Panc1 (cell line): ENCODE measurements around the gene WDR11. TPM values are rescaled to one million over a fixed set of nuclear protein-coding genes. Genes with fewer than 3 reads are reported as not detected.

Experiments
- ATAC-seq: fragments of 200-7000 bp; cut with Tn5 transposase; 2 replicates; pipeline ENCODE4 v1.9.1; 2020; ENCODE audit warnings: mild to moderate bottlenecking, moderate library complexity
- BruUV-seq: library from RNA; stranded (reverse); fragments of 400-500 nt; replicated peaks from 2 replicates; lab custom pipeline; 2021; lab: Mats Ljungman, UMichigan
- CTCF ChIA-PET: fragments of 300-600 bp; sonication (Branson Sonifier 250); formaldehyde crosslinking; loops from one replicate; lab custom pipeline; 2022; ENCODE audit warnings: antibody characterized with exemption; lab: Charles Lee
- POLR2A ChIA-PET: fragments of 300-600 bp; sonication (Branson Sonifier 250); formaldehyde crosslinking; loops from one replicate; lab custom pipeline; 2022; ENCODE audit warnings: antibody characterized with exemption; lab: Charles Lee
- DNase-seq: peaks from one replicate; pipeline ENCODE4 v3.0.0-alpha.2; 2010; ENCODE audit warnings: low read depth, low spot score
- H3K27ac ChIP-seq: 2 replicates; pipeline ENCODE4 v1.5.1; 2011; ENCODE audit warnings: mild to moderate bottlenecking, low read length, inconsistent platforms
- H3K27me3 ChIP-seq: fragments of 200-500 bp; sonication (Bioruptor generic); 2 replicates; pipeline ENCODE4 v1.6.0; 2014; ENCODE audit warnings: low read length, inconsistent platforms; ENCODE audit not compliant: control insufficient read depth, insufficient read depth
- H3K36me3 ChIP-seq: fragments of 200-500 bp; sonication (Bioruptor generic); 2 replicates; pipeline ENCODE4 v1.5.1; 2014; ENCODE audit warnings: inconsistent platforms, mild to moderate bottlenecking, low read length, moderate library complexity; ENCODE audit not compliant: control insufficient read depth, insufficient read depth
- H3K4me1 ChIP-seq: 2 replicates; pipeline ENCODE4 v1.5.1; 2011; ENCODE audit warnings: inconsistent platforms, mild to moderate bottlenecking, low read length, moderate library complexity; ENCODE audit not compliant: control insufficient read depth, insufficient read depth
- H3K4me3 ChIP-seq, 2 experiments: 2 replicates each; pipeline ENCODE4 v1.5.1; 2011 to 2012; ENCODE audit warnings: low read depth in 2 of 2, low read length in 2 of 2, mild to moderate bottlenecking in 2 of 2, inconsistent platforms in 1 of 2, moderate library complexity in 1 of 2
- H3K9me3 ChIP-seq: fragments of 200-500 bp; sonication (Bioruptor generic); 2 replicates; pipeline ENCODE4 v1.5.1; 2014; ENCODE audit warnings: low read depth, mild to moderate bottlenecking, inconsistent platforms, low read length, moderate library complexity; ENCODE audit not compliant: control insufficient read depth, insufficient read depth
- POLR2AphosphoS5 ChIP-seq: IDR thresholded peaks from 2 replicates; pipeline ENCODE4 v1.6.1; 2012; ENCODE audit warnings: mild to moderate bottlenecking, low read depth, low read length, moderate library complexity
- SIN3A ChIP-seq: IDR thresholded peaks from 2 replicates; pipeline ENCODE4 v1.6.1; 2012; ENCODE audit warnings: low read depth, mild to moderate bottlenecking, low read length, moderate library complexity, borderline replicate concordance; ENCODE audit not compliant: insufficient read depth
- TCF7L2 ChIP-seq: IDR thresholded peaks from 2 replicates; pipeline ENCODE4 v1.6.1; 2011; ENCODE audit warnings: mild to moderate bottlenecking, low read depth, low read length, inconsistent platforms
- in situ Hi-C: cut with HindIII; loops from 2 replicates; pipeline ENCODE4 v1.10.0; 2016; ENCODE audit warnings: low sequenced_read_pairs, low pct_unique_long_range_greater_than_20kb
- intact Hi-C: fragments of 100-400 bp; cut with micrococcal nuclease; formaldehyde crosslinking; loops from one replicate; pipeline ENCODE4 v1.10.0; 2022; ENCODE audit not compliant: unreplicated experiment
- total RNA-seq: library from RNA; stranded (reverse); gene quantifications from one replicate; pipeline ENCODE4 v1.2.1, GENCODE V29; 2021; ENCODE audit not compliant: unreplicated experiment
- TF ChIP-seq, protein P1 (sequence below): fragments of 450-650 bp; IDR thresholded peaks from 2 replicates; pipeline ENCODE4 v1.5.1; 2017; ENCODE audit warnings: mild to moderate bottlenecking
- TF ChIP-seq, protein P2 (sequence below), 2 experiments: IDR thresholded peaks; 2 replicates each; pipeline ENCODE4 v1.6.1; 2011 to 2012; ENCODE audit warnings: low read depth in 2 of 2, control low read depth in 1 of 2, low read length in 1 of 2, mild to moderate bottlenecking in 1 of 2, moderate library complexity in 1 of 2; ENCODE audit not compliant: insufficient read depth in 1 of 2

Gene WDR11
- total RNA-seq, 1 experiment from 2014 or later, result 59.3 TPM

DNA sequence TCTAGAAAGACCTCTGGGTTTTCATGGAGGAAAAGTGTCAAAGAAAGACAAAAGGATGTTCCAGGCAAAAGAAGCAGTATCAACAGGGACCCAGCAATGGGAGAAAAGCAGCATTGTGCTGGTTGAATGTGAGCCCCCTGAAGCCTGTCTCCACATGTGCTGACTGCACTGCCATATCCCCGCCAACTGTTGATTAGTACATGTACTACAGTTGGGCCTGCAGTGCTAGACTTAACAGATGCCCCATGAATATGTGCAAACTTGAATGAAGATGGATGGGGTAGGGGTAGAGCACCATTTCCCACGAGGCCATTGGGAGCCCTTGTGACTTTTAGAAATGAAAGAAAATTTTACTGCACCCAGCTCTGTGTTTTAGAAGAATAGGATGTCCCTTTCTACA, 15.6 kb upstream of the WDR11 start:
- no TSS peak for BruUV-seq
- no peaks in the 10 kb centered on the region for H3K4me1 ChIP-seq
- H3K27ac ChIP-seq, result no peak overlapping the region
- ATAC-seq (no peak), DNase-seq (no peak)
- ChIA-PET POLR2A (no interaction called here), CTCF (no interaction called here)
- peaks cover 6% of the 10 kb centered on the region; the same call in 1 of the 2 replicates for H3K27me3 ChIP-seq
- intact Hi-C loops (no loop called here), in situ Hi-C loops (no loop called here)
- no peaks in the 10 kb centered on the region for H3K36me3 ChIP-seq
- TF ChIP-seq, protein P1, sequence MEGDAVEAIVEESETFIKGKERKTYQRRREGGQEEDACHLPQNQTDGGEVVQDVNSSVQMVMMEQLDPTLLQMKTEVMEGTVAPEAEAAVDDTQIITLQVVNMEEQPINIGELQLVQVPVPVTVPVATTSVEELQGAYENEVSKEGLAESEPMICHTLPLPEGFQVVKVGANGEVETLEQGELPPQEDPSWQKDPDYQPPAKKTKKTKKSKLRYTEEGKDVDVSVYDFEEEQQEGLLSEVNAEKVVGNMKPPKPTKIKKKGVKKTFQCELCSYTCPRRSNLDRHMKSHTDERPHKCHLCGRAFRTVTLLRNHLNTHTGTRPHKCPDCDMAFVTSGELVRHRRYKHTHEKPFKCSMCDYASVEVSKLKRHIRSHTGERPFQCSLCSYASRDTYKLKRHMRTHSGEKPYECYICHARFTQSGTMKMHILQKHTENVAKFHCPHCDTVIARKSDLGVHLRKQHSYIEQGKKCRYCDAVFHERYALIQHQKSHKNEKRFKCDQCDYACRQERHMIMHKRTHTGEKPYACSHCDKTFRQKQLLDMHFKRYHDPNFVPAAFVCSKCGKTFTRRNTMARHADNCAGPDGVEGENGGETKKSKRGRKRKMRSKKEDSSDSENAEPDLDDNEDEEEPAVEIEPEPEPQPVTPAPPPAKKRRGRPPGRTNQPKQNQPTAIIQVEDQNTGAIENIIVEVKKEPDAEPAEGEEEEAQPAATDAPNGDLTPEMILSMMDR, result no peak
- TF ChIP-seq POLR2AphosphoS5 (no peak), SIN3A (no peak), TCF7L2 (no peak)
- TF ChIP-seq, protein P2, sequence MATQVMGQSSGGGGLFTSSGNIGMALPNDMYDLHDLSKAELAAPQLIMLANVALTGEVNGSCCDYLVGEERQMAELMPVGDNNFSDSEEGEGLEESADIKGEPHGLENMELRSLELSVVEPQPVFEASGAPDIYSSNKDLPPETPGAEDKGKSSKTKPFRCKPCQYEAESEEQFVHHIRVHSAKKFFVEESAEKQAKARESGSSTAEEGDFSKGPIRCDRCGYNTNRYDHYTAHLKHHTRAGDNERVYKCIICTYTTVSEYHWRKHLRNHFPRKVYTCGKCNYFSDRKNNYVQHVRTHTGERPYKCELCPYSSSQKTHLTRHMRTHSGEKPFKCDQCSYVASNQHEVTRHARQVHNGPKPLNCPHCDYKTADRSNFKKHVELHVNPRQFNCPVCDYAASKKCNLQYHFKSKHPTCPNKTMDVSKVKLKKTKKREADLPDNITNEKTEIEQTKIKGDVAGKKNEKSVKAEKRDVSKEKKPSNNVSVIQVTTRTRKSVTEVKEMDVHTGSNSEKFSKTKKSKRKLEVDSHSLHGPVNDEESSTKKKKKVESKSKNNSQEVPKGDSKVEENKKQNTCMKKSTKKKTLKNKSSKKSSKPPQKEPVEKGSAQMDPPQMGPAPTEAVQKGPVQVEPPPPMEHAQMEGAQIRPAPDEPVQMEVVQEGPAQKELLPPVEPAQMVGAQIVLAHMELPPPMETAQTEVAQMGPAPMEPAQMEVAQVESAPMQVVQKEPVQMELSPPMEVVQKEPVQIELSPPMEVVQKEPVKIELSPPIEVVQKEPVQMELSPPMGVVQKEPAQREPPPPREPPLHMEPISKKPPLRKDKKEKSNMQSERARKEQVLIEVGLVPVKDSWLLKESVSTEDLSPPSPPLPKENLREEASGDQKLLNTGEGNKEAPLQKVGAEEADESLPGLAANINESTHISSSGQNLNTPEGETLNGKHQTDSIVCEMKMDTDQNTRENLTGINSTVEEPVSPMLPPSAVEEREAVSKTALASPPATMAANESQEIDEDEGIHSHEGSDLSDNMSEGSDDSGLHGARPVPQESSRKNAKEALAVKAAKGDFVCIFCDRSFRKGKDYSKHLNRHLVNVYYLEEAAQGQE (IDR thresholded peaks at IDR 0.05; ENCODE audit: insufficient read depth in 1 of 2, low read depth in 2 of 2, low read length in 1 of 2), result no peak
- H3K9me3 ChIP-seq, result no peaks in the 10 kb centered on the region
- H3K4me3 ChIP-seq, result no peak overlapping the region

DNA sequence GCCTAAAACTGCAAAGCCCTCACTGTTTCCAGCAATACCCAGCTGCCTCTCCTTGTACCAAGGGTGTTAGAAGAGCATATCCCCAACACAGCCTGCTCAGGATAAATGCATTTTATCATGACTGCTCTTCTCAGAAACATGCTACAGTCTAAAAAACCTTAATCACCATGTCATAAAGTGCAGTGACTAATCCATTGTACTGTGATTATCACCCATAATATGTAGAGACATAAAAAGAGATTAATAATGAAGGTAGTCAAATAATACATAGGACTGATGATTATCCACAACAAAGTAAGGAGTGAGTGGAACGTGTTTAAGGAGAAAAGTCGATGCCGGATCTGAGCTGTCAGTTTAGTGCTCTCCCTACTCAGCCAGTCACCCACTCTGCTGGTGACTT, 12.2 kb upstream of the WDR11 start:
- H3K4me1 ChIP-seq, result no peaks in the 10 kb centered on the region
- no peak overlapping the region for H3K27ac ChIP-seq
- H3K4me3 ChIP-seq, result no peak overlapping the region
- no TSS peak for BruUV-seq
- intact Hi-C loops, result no loop called here
- ATAC-seq, result no peak
- no peaks in the 10 kb centered on the region for H3K27me3 ChIP-seq
- in situ Hi-C loops, result no loop called here
- TF ChIP-seq, protein P2 (IDR thresholded peaks at IDR 0.05; ENCODE audit: insufficient read depth in 1 of 2, low read depth in 2 of 2, low read length in 1 of 2), result no peak
- TF ChIP-seq, protein P1, result no peak
- POLR2A ChIA-PET, result no interaction called here
- H3K36me3 ChIP-seq, result no peaks in the 10 kb centered on the region
- DNase-seq, result no peak
- CTCF ChIA-PET, result no interaction called here
- H3K9me3 ChIP-seq, result no peaks in the 10 kb centered on the region
